NCI-H748 treated with DMSO at 0.1 percent for 48 hours (cell line): ENCODE measurements around the gene IRF1.

Experiments
- DNase-seq: peaks from one replicate; lab custom pipeline; 2025; lab: John Stamatoyannopoulos, UW

IRF1 gene

GRCh38 chr5:132460846-132461568 lies 29.6 kb downstream of the IRF1 start:
- no peak for DNase-seq

- DNase-seq, result no peak
Measured at GRCh38 chr5:132459983-132460838, 30.4 kb downstream of the IRF1 start.

GRCh38 chr5:132459031-132459982 lies 31.3 kb downstream of the IRF1 start:
- DNase-seq, result no peak

GRCh38 chr5:132458651-132459030 lies 31.9 kb downstream of the IRF1 start:
- no peak for DNase-seq

GRCh38 chr5:132458226-132458560 lies 32.4 kb downstream of the IRF1 start:
- DNase-seq, result no peak

GRCh38 chr5:132457371-132458225 lies 33.0 kb downstream of the IRF1 start:
- no peak for DNase-seq

GRCh38 chr5:132456987-132457361 lies 33.6 kb downstream of the IRF1 start:
- DNase-seq, result no peak

GRCh38 chr5:132456296-132456986 lies 34.1 kb downstream of the IRF1 start:
- DNase-seq, result no peak

GRCh38 chr5:132455614-132456115 lies 34.9 kb downstream of the IRF1 start:
- DNase-seq, result no peak

GRCh38 chr5:132454361-132454760 lies 36.2 kb downstream of the IRF1 start:
- no peak for DNase-seq

GRCh38 chr5:132451387-132451786 lies 39.2 kb downstream of the IRF1 start:
- DNase-seq, result no peak

GRCh38 chr5:132449060-132449459 lies 41.5 kb downstream of the IRF1 start:
- no peak for DNase-seq

- DNase-seq, result no peak
Measured at GRCh38 chr5:132447196-132447595, 43.4 kb downstream of the IRF1 start.

- no peak for DNase-seq
Measured at GRCh38 chr5:132446621-132447020, 44.0 kb downstream of the IRF1 start.

- no peak for DNase-seq
Measured at GRCh38 chr5:132445930-132446329, 44.6 kb downstream of the IRF1 start.

- DNase-seq, result no peak
Measured at GRCh38 chr5:132445640-132445923, 45.0 kb downstream of the IRF1 start.

- no peak for DNase-seq
Measured at GRCh38 chr5:132444841-132445639, 45.5 kb downstream of the IRF1 start.

GRCh38 chr5:132444061-132444460 lies 46.5 kb downstream of the IRF1 start:
- DNase-seq, result no peak

GRCh38 chr5:132439521-132440089 lies 51.0 kb downstream of the IRF1 start:
- no peak for DNase-seq

- no peak for DNase-seq
Measured at GRCh38 chr5:132438917-132439316, 51.7 kb downstream of the IRF1 start.
